Endothelial cell of umbilical vein (primary cell): ENCODE measurements around the gene ATXN1. TPM values are rescaled to one million over a fixed set of nuclear protein-coding genes. Genes with fewer than 3 reads are reported as not detected.
"Not testable (repeated sequence)": the region's sequence is repeated elsewhere in the genome, so short reads cannot be mapped to it uniquely, and the experiment has no call there.

Experiments used
- BruUV-seq: library from RNA; stranded (reverse); fragments of 400-500 nt; replicated peaks from 2 replicates; lab custom pipeline; 2021; lab: Mats Ljungman, UMichigan
- CTCF ChIA-PET: fragments of 300-600, 350-600 bp; sonication (Branson Sonifier 250); formaldehyde crosslinking; loops from one replicate; lab custom pipeline; 2021; ENCODE audit warnings: antibody characterized with exemption, inconsistent platforms; lab: Charles Lee
- POLR2A ChIA-PET: fragments of 300-600, 350-600 bp; sonication (Branson Sonifier 250); formaldehyde crosslinking; loops from one replicate; lab custom pipeline; 2021; ENCODE audit warnings: antibody characterized with exemption, inconsistent platforms; lab: Charles Lee
- DNase-seq: peaks from one replicate; pipeline ENCODE4 v3.0.0-alpha.2; 2011; ENCODE audit warnings: low read depth, low spot score
- FAIRE-seq: peaks from 2 replicates; lab custom pipeline; 2011; peaks lifted over from hg19 to GRCh38; lab: Jason Lieb, UNC
- H2AFZ ChIP-seq: 2 replicates; pipeline ENCODE4 v1.6.0; 2012; ENCODE audit warnings: low read depth, low read length, control low read depth, inconsistent platforms
- H3K27ac ChIP-seq: 2 replicates; pipeline ENCODE4 v1.5.1; 2011; ENCODE audit warnings: low read depth, mild to moderate bottlenecking, control low read depth, low read length, moderate library complexity; ENCODE audit not compliant: insufficient read depth
- H3K27me3 ChIP-seq, 2 experiments: 2 replicates each; pipeline versions ENCODE4 v1.6.0 to v1.6.1; 2011; ENCODE audit warnings: low read length in 2 of 2, mixed read lengths in 1 of 2; ENCODE audit not compliant: control insufficient read depth in 2 of 2, insufficient read depth in 2 of 2
- H3K36me3 ChIP-seq, 2 experiments: 2 replicates in 1 of 2; 3 replicates in 1 of 2; pipeline ENCODE4 v1.5.1; 2011; ENCODE audit warnings: low read length in 2 of 2, mild to moderate bottlenecking in 1 of 2, moderate library complexity in 1 of 2; ENCODE audit not compliant: control insufficient read depth in 2 of 2, insufficient read depth in 2 of 2; ENCODE audit errors: extremely low read depth in 1 of 2
- H3K4me1 ChIP-seq: 3 replicates; pipeline ENCODE4 v1.5.1; 2011; ENCODE audit warnings: mild to moderate bottlenecking, low read length; ENCODE audit not compliant: control insufficient read depth, insufficient read depth; ENCODE audit errors: extremely low read depth
- H3K4me2 ChIP-seq: 2 replicates; pipeline ENCODE4 v1.6.1; 2011; ENCODE audit warnings: low read length, control low read depth, mixed read lengths; ENCODE audit not compliant: insufficient read depth
- H3K4me3 ChIP-seq, 3 experiments: fragments of 200-600 bp in 1 of 3; sonication (generic), shearing (Covaris generic) in 1 of 3; replicated peaks in 1 of 3; 2 replicates each; pipeline ENCODE4 v1.5.1; 2011 to 2016; ENCODE audit warnings: control low read depth in 3 of 3, low read length in 3 of 3, mild to moderate bottlenecking in 2 of 3, inconsistent platforms in 1 of 3, low read depth in 1 of 3, moderate library complexity in 1 of 3; ENCODE audit not compliant: insufficient read depth in 1 of 3
- H3K79me2 ChIP-seq: 2 replicates; pipeline ENCODE4 v1.6.0; 2012; ENCODE audit warnings: low read length, inconsistent platforms; ENCODE audit not compliant: control insufficient read depth, insufficient read depth
- H3K9ac ChIP-seq: replicated peaks from 2 replicates; pipeline ENCODE3; 2011; ENCODE audit warnings: low read length, control low read depth; ENCODE audit not compliant: insufficient read depth; ENCODE audit errors: extremely low read depth
- H3K9me1 ChIP-seq: replicated peaks from 3 replicates; pipeline ENCODE4 v1.6.0; 2011; ENCODE audit warnings: mild to moderate bottlenecking, low read length; ENCODE audit not compliant: control insufficient read depth, insufficient read depth; ENCODE audit errors: extremely low read depth
- H3K9me3 ChIP-seq: replicated peaks from 2 replicates; pipeline ENCODE4 v1.5.1; 2012; ENCODE audit warnings: low read length, inconsistent platforms; ENCODE audit not compliant: control insufficient read depth, insufficient read depth
- H4K20me1 ChIP-seq: replicated peaks from 2 replicates; pipeline ENCODE3; 2011; ENCODE audit warnings: mild to moderate bottlenecking, low read length; ENCODE audit not compliant: control insufficient read depth, insufficient read depth; ENCODE audit errors: extremely low read depth
- EZH2 ChIP-seq: IDR thresholded peaks from 2 replicates; pipeline ENCODE4 v1.6.1; 2012; ENCODE audit warnings: borderline replicate concordance, low read depth, mild to moderate bottlenecking, moderate library complexity, low read length, inconsistent platforms; ENCODE audit not compliant: severe bottlenecking
- FOS ChIP-seq: IDR thresholded peaks from 2 replicates; pipeline ENCODE4 v1.6.1; 2011; ENCODE audit warnings: mild to moderate bottlenecking, low read length, moderate library complexity, borderline replicate concordance; ENCODE audit not compliant: insufficient read depth
- GATA2 ChIP-seq: IDR thresholded peaks from 2 replicates; pipeline ENCODE4 v1.7.0; 2011; ENCODE audit warnings: low read depth, mild to moderate bottlenecking, moderate library complexity, mixed read lengths, low read length; ENCODE audit not compliant: insufficient read length, insufficient read depth
- dilution Hi-C: fragments of 300-500 bp; cut with MboI; formaldehyde crosslinking; loops from one replicate; pipeline ENCODE4 v1.15.0; 2019; ENCODE audit warnings: low sequenced_read_pairs; ENCODE audit not compliant: extremely low pct_ligation_motif_present
- intact Hi-C: fragments of 100-400 bp; cut with micrococcal nuclease; formaldehyde crosslinking; loops from one replicate; pipeline ENCODE4 v1.10.0; 2022
- polyA plus RNA-seq, 4 experiments: library from polyadenylated mRNA; depleted of rRNA in 3 of 4; stranded (reverse) in 3 of 4; unstranded in 1 of 4; fragments of >200 nt; gene quantifications; 2 replicates each; pipeline versions ENCODE4 v1.2.1 to v1.2.3, GENCODE V29; 2011 to 2012; ENCODE audit warnings: missing spikeins in 1 of 4
- total RNA-seq: library from RNA; stranded (reverse); gene quantifications from 2 replicates; pipeline ENCODE4 v1.2.3, GENCODE V29; 2021
- TF ChIP-seq, protein P1 (sequence below): IDR thresholded peaks from 2 replicates; pipeline ENCODE4 v1.6.1; 2011; ENCODE audit not compliant: insufficient read depth, insufficient read length

The ATXN1 gene
- total and polyA plus RNA-seq, 2 donors (not counting 3 experiments of a cell fraction or from before 2014, with no cell fraction given), result 16.4 to 33.0 TPM

DNA sequence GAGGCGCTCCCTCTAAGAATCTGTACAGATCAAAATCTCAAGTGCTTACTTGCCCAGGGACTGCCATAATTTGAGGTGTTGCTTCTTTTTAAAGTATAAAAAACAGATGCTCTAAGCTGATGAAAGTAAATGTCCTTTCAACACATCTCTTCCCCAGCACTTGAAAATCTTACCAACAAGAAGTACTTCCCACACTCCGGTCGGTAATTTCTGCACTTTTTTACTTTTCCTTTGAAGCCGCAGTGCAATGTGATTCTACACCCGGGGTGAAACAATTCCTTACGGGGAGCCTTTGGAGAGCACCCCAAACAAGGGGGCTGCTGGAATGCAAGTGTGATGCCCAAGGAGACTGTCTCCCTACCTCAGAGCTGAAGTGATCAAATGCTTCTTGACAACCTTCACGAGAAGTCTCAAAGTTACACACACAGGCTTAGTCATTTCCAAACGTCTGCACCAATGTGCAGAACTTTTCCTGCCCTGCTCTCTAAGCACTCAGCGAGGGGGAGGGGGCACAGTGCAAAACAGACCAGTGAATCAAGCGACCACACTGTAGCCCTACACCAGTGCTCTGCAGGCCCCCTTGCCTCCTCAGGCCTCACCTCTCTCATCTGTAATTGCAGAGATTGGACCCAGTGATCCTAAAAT, 56.7 kb downstream of the ATXN1 start:
- Histone ChIP-seq H3K9me1 (no peaks in the 10 kb centered on the region), H2AFZ (no peak overlapping the region), H3K79me2 (no peaks in the 10 kb centered on the region), H3K4me2 (peak overlapping the region; percentile 11), H3K4me1 (peaks cover 13% of the 10 kb centered on the region), H3K36me3 (no peaks in the 10 kb centered on the region), H4K20me1 (peaks cover 2% of the 10 kb centered on the region), H3K9ac (no peak overlapping the region), H3K27me3 (no peaks in the 10 kb centered on the region), H3K27ac (no peak overlapping the region), H3K9me3 (no peaks in the 10 kb centered on the region), H3K4me3 (no peak overlapping the region)
- dilution Hi-C loops, result no loop called here
- no TSS peak for BruUV-seq
- CTCF ChIA-PET, result no interaction called here
- TF ChIP-seq GATA2, result no peak
- no peak for TF ChIP-seq EZH2
- TF ChIP-seq FOS, result peak; percentile 32
- TF ChIP-seq, protein P1, sequence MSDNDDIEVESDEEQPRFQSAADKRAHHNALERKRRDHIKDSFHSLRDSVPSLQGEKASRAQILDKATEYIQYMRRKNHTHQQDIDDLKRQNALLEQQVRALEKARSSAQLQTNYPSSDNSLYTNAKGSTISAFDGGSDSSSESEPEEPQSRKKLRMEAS, result no peak
- DNase-seq (peak; percentile 66), FAIRE-seq (peak; percentile 15)
- POLR2A ChIA-PET, result interaction anchor here (0.6 kb wide), 1 partner anchor 15 kb away, joined by 3 read pairs; no protein-coding TSS in a partner anchor
- intact Hi-C loops, result no loop called here

DNA sequence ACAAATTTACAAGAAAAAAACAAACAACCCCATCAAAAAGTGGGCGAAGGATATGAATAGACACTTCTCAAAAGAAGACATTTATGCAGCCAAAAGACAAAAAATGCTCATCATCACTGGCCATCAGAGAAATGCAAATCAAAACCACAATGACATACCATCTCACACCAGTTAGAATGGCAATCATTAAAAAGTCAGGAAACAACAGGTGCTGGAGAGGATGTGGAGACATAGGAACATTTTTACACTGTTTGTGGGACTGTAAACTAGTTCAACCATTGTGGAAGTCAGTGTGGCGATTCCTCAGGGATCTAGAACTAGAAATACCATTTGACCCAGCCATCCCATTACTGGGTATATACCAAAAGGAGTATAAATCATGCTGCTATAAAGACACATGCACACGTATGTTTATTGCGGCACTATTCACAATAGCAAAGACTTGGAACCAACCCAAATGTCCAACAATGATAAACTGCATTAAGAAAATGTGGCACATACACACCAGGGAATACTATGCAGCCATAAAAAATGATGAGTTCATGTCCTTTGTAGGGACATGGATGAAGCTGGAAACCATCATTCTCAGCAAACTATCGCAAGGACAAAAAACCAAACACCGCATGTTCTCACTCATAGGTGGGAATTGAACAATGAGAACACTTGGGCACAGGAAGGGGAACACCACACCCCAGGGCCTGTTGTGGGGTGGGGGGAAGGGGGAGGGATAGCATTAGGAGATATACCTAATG, 58.5 kb downstream of the ATXN1 start:
- H3K36me3 ChIP-seq, H3K27ac ChIP-seq, H2AFZ ChIP-seq, BruUV-seq, H4K20me1 ChIP-seq, H3K9me1 ChIP-seq, H3K4me3 ChIP-seq, H3K9ac ChIP-seq, H3K79me2 ChIP-seq, CTCF ChIA-PET, FAIRE-seq, H3K9me3 ChIP-seq, H3K4me2 ChIP-seq, DNase-seq, intact Hi-C loops, dilution Hi-C loops, POLR2A ChIA-PET, H3K27me3 ChIP-seq: not testable (repeated sequence)
- peaks cover 13% of the 10 kb centered on the region for H3K4me1 ChIP-seq
